DND-41 (cell line): ENCODE data around the gene SPATA31E1.

Source experiments
- EZH2 ChIP-seq: IDR thresholded peaks from 3 replicates; pipeline ENCODE4 v1.6.1; 2012; ENCODE audit warnings: borderline replicate concordance, low read depth, mild to moderate bottlenecking, moderate library complexity, low read length, inconsistent platforms; ENCODE audit not compliant: severe bottlenecking
- TF ChIP-seq, protein P1 (sequence below): IDR thresholded peaks from 2 replicates; pipeline ENCODE4 v1.5.1; 2012; ENCODE audit warnings: borderline replicate concordance, low read length, moderate library complexity, mild to moderate bottlenecking; ENCODE audit not compliant: poor library complexity, severe bottlenecking; ENCODE audit errors: extremely low read depth

DNA sequence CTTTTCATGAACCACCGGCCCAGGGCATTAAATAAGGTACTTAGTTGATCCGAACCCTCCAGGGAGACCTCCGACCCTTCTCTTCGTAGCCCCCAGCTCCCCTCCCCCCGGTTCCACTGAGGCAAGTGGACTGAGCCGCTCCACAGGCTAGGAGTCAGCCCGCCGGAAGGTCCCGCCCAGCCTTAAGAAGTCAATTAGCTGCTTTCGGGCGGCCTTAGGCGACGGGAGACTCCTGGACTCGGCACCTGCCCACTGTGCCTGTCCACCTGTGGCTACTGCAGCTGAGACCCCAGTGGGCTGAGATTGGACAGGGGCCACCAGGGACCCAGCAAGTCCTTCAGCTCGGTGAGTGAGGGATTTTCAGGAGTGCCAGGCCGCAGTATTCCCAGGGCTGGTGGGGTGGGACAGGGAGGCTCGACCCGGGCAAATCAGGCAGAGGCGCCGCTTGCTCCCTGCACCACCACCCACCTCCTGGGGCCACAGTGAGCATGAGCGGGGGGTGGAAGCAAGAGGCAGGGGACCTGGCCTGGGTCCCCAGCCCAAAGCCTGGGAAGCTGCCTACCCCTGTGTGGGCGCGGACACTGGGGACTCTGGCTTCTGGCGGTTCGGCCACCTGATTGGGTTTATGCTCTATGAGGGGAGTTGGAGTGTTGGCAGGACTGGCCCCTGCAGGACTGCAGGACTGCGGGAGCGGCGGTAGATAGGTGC, 39.6 kb upstream of the SPATA31E1 start:
- TF ChIP-seq, protein P1, sequence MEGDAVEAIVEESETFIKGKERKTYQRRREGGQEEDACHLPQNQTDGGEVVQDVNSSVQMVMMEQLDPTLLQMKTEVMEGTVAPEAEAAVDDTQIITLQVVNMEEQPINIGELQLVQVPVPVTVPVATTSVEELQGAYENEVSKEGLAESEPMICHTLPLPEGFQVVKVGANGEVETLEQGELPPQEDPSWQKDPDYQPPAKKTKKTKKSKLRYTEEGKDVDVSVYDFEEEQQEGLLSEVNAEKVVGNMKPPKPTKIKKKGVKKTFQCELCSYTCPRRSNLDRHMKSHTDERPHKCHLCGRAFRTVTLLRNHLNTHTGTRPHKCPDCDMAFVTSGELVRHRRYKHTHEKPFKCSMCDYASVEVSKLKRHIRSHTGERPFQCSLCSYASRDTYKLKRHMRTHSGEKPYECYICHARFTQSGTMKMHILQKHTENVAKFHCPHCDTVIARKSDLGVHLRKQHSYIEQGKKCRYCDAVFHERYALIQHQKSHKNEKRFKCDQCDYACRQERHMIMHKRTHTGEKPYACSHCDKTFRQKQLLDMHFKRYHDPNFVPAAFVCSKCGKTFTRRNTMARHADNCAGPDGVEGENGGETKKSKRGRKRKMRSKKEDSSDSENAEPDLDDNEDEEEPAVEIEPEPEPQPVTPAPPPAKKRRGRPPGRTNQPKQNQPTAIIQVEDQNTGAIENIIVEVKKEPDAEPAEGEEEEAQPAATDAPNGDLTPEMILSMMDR: no peak
- TF ChIP-seq EZH2: no peak
